LNCAP (cell line): ENCODE data around the gene TMEM135.

Experiments
- TF ChIP-seq, protein P1 (sequence below): fragments of 450-650 bp; IDR thresholded peaks from 2 replicates; pipeline ENCODE4 v1.5.1; 2017; ENCODE audit warnings: mild to moderate bottlenecking

TMEM135 gene

DNA sequence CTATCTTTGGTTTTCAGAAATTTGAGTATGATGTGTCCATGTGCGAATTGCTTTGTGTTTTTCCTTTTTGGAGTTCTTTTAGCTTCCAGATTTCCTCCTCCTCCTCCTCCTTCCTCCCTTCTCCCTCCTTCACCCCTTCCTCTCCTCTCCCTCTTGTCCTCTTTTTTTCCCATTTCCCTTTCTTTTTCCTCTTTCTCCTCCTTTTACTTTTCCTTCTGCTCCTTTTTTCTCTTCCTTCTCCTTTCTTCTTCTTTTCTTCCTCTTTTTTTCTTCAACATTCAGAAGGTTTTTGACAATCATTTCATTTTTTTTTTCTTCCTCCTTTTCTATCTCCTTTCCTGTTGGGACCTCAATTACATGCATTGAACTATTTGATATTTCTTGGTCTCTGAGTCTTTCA is 104.9 kb downstream of the TMEM135 start:
- TF ChIP-seq, protein P1, sequence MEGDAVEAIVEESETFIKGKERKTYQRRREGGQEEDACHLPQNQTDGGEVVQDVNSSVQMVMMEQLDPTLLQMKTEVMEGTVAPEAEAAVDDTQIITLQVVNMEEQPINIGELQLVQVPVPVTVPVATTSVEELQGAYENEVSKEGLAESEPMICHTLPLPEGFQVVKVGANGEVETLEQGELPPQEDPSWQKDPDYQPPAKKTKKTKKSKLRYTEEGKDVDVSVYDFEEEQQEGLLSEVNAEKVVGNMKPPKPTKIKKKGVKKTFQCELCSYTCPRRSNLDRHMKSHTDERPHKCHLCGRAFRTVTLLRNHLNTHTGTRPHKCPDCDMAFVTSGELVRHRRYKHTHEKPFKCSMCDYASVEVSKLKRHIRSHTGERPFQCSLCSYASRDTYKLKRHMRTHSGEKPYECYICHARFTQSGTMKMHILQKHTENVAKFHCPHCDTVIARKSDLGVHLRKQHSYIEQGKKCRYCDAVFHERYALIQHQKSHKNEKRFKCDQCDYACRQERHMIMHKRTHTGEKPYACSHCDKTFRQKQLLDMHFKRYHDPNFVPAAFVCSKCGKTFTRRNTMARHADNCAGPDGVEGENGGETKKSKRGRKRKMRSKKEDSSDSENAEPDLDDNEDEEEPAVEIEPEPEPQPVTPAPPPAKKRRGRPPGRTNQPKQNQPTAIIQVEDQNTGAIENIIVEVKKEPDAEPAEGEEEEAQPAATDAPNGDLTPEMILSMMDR = no peak

DNA sequence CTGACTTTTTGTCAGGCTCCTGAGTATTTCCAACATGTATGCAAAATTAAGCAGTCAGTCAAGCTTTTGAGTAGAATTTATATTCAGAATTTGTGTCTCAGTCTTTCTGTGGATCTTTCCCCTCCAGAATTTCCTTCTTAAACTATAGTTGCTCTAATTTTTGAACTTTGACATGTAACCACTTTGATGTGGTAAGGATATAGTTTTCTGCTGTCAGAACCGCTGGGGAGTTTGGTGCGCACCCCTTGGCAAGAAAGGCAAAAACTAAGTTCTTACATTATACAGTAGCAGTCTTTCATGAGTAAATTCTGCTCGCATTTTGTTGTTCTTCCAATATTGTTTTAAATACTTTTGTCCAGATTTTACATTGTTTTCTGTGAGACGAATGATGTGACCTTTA is 105.9 kb downstream of the TMEM135 start:
- TF ChIP-seq, protein P1 = no peak

DNA sequence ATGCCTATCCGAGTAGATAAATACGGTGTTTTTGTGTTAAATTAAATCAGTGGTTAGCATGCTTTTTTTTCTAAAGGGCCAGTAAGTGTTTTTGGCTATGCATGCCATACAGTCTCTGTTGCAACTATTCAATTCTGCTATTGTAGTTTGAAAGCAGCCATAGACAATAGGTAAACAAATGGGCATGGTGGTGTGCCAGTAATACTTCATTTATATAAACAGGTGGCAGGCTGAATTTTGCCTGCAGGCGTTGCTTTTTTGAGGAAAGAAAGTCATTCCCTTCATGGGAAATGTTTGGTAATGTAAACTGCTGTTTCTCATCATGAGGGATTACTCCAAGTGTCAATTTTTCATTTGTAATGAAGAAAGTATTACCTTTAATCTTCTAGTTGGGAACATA is 106.5 kb downstream of the TMEM135 start:
- TF ChIP-seq, protein P1 = no peak

DNA sequence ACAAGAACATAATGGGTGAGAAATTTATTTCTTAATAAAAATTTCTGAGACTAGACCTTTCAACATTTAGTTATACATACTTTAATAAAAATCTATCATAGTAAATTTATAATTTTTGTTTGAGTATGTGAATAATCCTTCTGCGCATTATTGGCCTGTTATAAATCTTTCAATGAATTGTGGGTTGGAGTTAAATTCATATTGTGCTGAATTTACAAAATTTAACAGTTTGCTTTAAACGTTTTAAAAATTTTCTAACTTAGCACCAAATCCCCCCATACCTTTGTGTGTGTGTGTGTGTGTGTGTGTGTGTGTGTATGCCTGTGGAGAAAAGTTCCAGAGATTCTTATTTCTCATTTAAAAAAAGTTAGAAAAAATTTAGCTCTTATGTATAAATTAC is 111.0 kb downstream of the TMEM135 start:
- TF ChIP-seq, protein P1 = no peak

DNA sequence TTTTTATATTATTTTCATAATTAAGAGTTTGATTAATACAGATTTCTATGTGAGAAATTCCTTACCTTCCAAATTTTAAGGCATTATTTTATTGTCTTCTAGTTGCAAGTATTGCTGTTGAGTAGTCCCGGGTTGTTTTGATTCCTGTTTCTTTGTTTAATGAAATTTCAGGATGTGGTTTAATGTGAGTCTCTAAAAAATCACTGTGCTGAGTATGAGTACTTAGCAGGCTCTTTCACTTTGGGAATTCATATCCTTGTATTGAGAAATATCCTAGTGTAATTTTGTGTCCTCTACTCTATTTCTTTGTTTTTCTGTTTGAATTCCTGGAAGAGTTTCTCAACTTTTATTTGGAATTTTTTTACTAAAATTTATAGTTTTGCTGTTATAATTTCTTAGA is 113.2 kb downstream of the TMEM135 start:
- TF ChIP-seq, protein P1 = no peak

DNA sequence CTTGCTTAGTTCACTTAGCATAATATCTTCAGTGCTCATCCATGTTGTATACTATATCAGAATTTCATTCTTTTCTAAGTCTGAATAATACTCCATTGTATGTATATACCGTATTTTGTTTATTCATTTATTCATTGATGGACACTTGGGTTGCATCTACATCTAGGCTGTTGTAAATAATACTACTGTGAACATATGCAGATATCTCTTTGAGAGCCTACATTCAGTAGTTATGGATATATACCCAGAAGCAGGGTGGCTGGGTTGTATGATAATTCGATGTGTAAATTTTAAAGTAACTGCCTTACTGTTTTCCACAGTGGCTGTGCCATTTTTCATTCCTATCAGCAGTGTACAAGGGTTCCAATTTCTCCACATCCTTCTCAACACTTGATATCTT is 116.5 kb downstream of the TMEM135 start:
- TF ChIP-seq, protein P1 = no peak

DNA sequence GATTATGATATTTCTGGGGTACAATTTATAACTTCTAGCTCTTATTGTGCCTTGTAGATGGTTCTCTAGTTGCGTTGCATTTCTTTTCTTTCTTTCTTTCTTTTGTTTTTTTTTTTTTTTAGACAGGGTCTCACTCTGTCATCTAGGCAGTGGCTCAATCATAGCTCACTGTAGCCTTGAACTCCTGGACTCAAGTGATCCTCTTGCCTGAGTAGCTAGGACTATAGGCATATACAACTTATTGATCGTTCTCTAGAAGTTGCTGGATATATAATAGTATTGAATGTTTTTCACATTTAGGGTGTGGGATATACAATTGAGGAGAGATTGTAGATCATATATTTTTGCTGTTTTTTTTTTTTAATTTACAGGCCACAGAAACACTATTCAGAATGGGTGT is 119.2 kb downstream of the TMEM135 start:
- TF ChIP-seq, protein P1 = no peak
